ENCODE results near the gene PRKCA. TPM values are rescaled to one million over a fixed set of nuclear protein-coding genes. Genes with fewer than 3 reads are reported as not detected.

The PRKCA gene
- total RNA-seq, 4 donors from 2014 or later = 9.0 to 76.1 (median 15.1) TPM

DNA sequence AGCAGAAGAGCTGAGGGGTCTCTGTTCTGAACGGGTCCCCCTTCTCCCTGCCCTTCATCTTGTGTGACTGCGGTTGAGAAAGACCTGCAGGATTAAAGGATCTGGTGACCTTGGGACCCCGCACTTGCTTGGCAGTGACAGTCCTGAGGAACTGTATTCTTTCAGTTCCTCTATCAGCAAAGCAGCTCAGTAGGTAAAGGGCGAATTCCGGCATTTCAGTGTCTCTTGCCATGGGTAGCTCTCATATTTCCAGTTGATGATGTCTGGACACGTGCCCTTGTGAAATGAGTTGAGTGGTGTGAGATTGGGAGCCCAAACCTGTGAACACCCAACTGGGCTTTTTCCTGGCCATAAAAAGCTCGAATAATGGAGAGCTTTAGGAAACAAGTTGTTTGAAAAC is 135.7 kb downstream of the PRKCA start:
- no peak overlapping the region for H3K4me3 ChIP-seq
- H3K27me3 ChIP-seq = no peaks in the 10 kb centered on the region
- no peak for DNase-seq
- H3K4me1 ChIP-seq = no peaks in the 10 kb centered on the region
- intact Hi-C loops (cut with DNase I; ENCODE audit: low total_unique reads) = no loop called here
- H3K36me3 ChIP-seq = no peaks in the 10 kb centered on the region
- no peaks in the 10 kb centered on the region for H3K9me3 ChIP-seq
- TF ChIP-seq POLR2A (IDR thresholded peaks at IDR 0.05) (no peak), CTCF (IDR thresholded peaks at IDR 0.05) (no peak)
- no peak overlapping the region for H3K27ac ChIP-seq

- TF ChIP-seq POLR2A (IDR thresholded peaks at IDR 0.05) = no peak
- no peak for TF ChIP-seq CTCF (IDR thresholded peaks at IDR 0.05)
- no peaks in the 10 kb centered on the region for H3K4me1 ChIP-seq
- peak overlapping the region in 1 of 2 donors; percentile 33 for H3K27ac ChIP-seq
- H3K9me3 ChIP-seq = no peaks in the 10 kb centered on the region
- no peak overlapping the region for H3K4me3 ChIP-seq
- intact Hi-C loops (cut with DNase I; ENCODE audit: low total_unique reads) = no loop called here
- H3K27me3 ChIP-seq = no peaks in the 10 kb centered on the region
- H3K36me3 ChIP-seq = no peaks in the 10 kb centered on the region
- no peak for DNase-seq
Measured at GRCh38 chr17:66441101-66441661, 138.8 kb downstream of the PRKCA start.

- no peaks in the 10 kb centered on the region for H3K4me1 ChIP-seq
- no peaks in the 10 kb centered on the region for H3K36me3 ChIP-seq
- no peaks in the 10 kb centered on the region for H3K27me3 ChIP-seq
- TF ChIP-seq POLR2A (IDR thresholded peaks at IDR 0.05) = no peak
- TF ChIP-seq CTCF (IDR thresholded peaks at IDR 0.05) = no peak
- no peaks in the 10 kb centered on the region for H3K9me3 ChIP-seq
- no peak overlapping the region for H3K4me3 ChIP-seq
- intact Hi-C loops (cut with DNase I; ENCODE audit: low total_unique reads) = no loop called here
- no peak overlapping the region for H3K27ac ChIP-seq
- DNase-seq = no peak
Measured at GRCh38 chr17:66443166-66443565, 140.8 kb downstream of the PRKCA start.

DNA sequence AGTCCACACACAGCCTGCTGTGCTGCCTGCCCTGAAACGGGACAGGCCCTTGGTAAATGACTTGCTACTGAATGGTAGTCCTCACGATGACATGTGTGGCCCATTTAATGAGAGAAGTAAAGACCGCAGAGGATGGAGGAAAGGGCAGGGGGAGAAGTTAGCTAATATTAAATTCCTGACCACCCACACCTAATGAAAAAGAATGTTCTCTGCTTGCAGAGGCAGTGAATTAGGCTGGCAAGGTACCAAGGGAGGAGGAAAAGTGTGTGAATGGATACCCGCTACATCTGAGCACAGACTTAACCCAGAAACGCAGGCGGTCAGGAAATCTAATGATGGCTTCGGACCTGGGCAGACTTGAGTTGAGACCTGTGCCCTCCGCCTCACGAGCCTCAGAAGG is 141.2 kb downstream of the PRKCA start:
- intact Hi-C loops (cut with DNase I; ENCODE audit: low total_unique reads) = no loop called here
- no peaks in the 10 kb centered on the region for H3K27me3 ChIP-seq
- no peak for DNase-seq
- no peak overlapping the region for H3K4me3 ChIP-seq
- no peaks in the 10 kb centered on the region for H3K36me3 ChIP-seq
- no peaks in the 10 kb centered on the region for H3K9me3 ChIP-seq
- H3K4me1 ChIP-seq = no peaks in the 10 kb centered on the region
- no peak for TF ChIP-seq CTCF (IDR thresholded peaks at IDR 0.05)
- TF ChIP-seq POLR2A (IDR thresholded peaks at IDR 0.05) = no peak
- H3K27ac ChIP-seq = no peak overlapping the region

DNA sequence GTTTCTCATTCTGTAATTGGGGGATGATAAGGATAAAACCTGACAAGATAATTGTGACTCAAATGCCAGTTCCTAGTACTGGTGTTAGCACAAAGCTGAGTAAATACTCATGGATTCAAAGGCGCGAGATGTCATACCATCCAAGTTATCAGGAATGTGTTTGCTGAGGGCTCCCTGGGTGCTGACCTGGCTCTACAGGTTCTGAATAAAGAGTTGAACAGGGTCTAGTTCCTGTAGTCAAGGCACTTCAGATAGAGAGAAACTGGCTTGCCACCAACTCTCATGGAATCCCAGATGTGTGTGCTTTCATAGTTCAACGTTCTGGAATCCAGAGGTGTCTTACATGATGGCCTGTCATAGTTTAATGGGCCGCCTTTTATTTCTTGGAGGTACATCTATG is 141.6 kb downstream of the PRKCA start:
- no peak overlapping the region for H3K27ac ChIP-seq
- DNase-seq = no peak
- intact Hi-C loops (cut with DNase I; ENCODE audit: low total_unique reads) = no loop called here
- no peak for TF ChIP-seq CTCF (IDR thresholded peaks at IDR 0.05)
- no peak for TF ChIP-seq POLR2A (IDR thresholded peaks at IDR 0.05)
- no peaks in the 10 kb centered on the region for H3K9me3 ChIP-seq
- no peaks in the 10 kb centered on the region for H3K27me3 ChIP-seq
- H3K4me1 ChIP-seq = no peaks in the 10 kb centered on the region
- H3K4me3 ChIP-seq = no peak overlapping the region
- H3K36me3 ChIP-seq = no peaks in the 10 kb centered on the region

Data from uterus (tissue), 4 donors.